ENCODE measurements around the gene TIAM2.

The TIAM2 gene

DNA sequence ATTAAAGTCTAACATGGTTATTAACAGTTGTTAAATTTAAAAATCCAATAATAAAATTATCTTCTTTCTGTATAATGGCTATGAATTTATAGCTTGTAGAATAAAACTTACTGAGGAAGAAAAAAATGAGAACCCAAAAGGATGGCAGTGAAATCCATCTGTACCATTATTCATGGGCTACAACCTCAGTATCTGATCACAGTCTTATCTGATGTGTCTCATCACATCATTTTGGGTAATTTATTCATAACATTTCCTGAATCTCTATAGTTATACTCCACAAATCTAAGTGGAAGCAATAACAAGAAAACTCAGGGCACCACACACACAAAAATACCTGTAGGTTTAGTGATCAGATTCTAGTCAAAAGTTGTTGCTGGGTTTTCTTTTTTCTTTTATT is 276.0 kb downstream of the TIAM2 start:
- H3K4me3 ChIP-seq (ENCODE audit: low read length), result no peak overlapping the region
- no peak for TF ChIP-seq ZNF274 (IDR thresholded peaks at IDR 0.05; ENCODE audit: low read depth, low read length)

DNA sequence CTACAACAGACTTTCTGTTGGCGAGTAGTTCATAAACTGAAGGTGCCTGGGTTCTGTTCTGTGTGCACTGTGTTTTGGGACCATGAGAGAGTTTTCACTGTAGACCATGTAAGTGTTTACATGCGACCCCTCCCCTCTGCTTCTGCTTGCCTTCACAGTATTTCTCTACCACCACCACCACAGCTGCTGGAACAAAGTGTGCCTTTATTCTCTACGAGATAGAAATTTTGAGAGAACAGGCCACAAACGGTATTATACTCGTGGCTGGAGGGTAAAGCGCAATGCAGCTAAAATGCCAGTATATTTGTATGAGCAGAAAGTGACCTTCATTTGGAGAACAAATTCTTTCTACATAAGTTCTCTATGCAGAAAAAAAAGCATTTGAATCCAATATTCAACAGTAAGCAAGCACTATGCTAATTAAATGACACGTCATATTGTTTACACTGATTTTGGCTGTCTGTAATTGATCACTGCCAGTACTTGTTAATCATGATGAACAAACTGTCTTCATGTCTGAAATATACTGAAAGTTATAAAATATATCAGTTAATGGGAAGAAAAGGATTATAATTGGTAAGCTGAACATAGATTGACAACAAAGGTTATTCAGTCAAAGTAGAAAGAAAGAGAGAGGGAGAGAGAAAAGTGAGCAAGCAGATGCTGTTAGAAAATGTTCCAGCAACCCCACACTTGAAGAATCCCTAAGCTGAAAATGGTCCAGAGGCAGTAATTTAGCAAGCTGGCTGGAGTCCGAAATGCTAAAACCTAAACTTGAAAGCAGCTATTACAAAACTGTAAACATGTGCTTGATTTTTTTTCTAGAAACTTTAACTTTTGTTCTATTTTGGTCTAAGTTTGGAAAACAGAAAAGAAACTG is 277.5 kb downstream of the TIAM2 start:
- no peak for TF ChIP-seq ZNF274 (IDR thresholded peaks at IDR 0.05; ENCODE audit: low read depth, low read length)
- H3K4me3 ChIP-seq (ENCODE audit: low read length), result no peak overlapping the region

DNA sequence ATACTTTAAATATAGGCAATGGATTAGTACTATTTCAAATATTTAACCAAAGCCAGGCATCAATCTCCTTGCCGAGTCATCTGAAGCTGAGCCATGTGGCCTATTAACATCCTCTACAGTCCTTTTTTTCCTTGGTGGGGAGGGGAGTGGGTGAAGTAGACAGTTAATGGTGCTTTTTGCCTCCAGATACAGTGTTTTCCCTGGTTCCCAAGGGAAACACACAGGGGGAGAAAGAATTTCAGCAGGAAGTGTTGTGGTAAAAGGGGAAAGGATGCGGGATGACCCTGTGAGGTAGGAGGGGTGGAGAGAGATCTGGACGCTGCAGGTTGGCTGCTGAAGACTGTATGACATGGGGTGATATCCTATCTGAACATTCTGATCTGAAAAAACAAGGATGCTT is 278.3 kb downstream of the TIAM2 start:
- TF ChIP-seq ZNF274 (IDR thresholded peaks at IDR 0.05; ENCODE audit: low read depth, low read length), result no peak

DNA sequence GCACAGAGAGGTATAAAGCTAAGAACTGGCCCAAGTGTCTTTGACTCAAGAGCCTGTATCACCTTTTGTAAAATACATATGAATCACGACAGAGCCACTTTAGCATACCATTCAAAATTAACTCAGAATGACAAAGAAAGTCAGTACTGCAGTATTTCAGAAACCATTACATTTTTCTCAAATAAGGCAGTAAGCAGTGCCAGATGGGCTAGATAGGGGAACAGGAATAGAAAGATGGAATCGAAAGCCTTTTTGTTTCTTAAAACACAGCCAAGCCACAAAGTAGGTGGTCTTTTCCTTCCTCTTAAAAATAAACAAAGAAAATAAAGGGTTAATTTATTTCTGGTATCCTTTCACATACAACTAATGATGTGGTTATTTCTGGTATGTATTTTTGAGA is 279.0 kb downstream of the TIAM2 start:
- no peak overlapping the region for H3K4me3 ChIP-seq (ENCODE audit: low read length)
- no peak for TF ChIP-seq ZNF274 (IDR thresholded peaks at IDR 0.05; ENCODE audit: low read depth, low read length)

More for the DNA sequence above, 278.3 kb downstream of the TIAM2 start:
- H3K4me3 ChIP-seq (ENCODE audit: low read length), result no peak overlapping the region

DNA sequence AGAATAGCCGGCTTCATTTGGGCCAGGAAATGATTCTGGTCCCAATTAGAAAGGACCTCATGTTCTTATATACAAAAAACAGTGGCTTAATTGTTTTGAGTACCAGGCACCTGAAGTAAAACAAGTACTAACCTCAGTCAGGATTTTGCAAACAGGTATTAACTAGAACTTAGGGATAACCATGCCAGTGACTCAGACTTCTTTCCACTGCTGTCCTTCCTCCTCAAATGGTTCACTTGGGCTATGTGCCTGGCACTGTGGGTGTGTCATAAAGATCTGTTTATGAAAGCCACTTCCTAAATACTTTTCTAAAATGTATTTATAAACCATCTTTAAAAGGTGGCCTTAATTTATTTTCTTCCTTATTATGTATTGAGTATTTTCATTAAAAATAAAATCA is 279.4 kb downstream of the TIAM2 start:
- H3K4me3 ChIP-seq (ENCODE audit: low read length), result no peak overlapping the region
- TF ChIP-seq ZNF274 (IDR thresholded peaks at IDR 0.05; ENCODE audit: low read depth, low read length), result no peak

DNA sequence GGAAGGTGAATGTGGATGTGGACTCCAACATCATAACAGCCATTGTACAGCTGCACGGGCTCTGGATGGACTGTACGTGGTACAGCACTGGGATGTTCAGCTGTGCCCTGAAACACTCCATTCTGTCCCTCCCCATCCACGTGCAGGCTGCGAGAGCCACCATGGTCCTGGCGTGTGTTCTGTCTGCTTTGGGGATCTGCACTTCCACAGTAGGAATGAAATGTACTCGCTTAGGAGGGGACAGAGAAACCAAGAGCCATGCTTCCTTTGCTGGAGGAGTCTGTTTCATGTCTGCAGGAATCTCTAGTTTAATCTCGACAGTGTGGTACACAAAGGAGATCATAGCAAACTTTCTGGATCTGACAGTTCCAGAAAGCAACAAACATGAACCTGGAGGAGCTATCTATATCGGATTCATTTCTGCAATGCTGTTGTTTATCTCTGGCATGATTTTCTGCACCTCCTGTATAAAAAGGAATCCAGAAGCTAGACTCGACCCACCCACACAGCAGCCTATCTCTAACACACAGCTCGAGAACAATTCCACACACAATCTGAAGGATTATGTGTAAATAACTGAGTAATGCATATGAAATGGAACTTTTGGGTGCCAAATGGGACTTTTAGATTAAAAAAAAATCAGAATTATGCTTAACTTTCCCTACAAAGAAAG is 280.8 kb downstream of the TIAM2 start:
- no peak for TF ChIP-seq ZNF274 (IDR thresholded peaks at IDR 0.05; ENCODE audit: low read depth, low read length)

DNA sequence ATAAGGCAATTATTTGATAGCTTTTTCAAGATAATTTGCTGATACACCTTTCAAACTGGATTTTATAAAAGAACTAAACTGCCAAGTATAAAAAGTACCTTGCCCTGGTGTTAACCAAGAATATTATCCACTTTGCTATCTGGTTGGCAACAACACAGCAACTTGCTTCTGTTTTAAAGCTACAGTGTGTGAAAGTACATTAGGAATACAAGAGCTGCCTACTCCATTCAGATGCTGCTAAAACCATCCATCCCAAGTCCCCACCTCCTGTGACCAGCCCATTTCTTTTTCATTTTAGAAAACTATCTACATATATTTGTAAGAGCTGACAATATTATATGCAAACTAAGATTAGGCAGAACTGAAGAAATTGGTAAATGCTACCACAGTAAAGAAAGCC is 281.5 kb downstream of the TIAM2 start:
- no peak overlapping the region for H3K4me3 ChIP-seq (ENCODE audit: low read length)
- no peak for TF ChIP-seq ZNF274 (IDR thresholded peaks at IDR 0.05; ENCODE audit: low read depth, low read length)

More for the DNA sequence above, 280.8 kb downstream of the TIAM2 start:
- H3K4me3 ChIP-seq (ENCODE audit: low read length), result no peak overlapping the region

DNA sequence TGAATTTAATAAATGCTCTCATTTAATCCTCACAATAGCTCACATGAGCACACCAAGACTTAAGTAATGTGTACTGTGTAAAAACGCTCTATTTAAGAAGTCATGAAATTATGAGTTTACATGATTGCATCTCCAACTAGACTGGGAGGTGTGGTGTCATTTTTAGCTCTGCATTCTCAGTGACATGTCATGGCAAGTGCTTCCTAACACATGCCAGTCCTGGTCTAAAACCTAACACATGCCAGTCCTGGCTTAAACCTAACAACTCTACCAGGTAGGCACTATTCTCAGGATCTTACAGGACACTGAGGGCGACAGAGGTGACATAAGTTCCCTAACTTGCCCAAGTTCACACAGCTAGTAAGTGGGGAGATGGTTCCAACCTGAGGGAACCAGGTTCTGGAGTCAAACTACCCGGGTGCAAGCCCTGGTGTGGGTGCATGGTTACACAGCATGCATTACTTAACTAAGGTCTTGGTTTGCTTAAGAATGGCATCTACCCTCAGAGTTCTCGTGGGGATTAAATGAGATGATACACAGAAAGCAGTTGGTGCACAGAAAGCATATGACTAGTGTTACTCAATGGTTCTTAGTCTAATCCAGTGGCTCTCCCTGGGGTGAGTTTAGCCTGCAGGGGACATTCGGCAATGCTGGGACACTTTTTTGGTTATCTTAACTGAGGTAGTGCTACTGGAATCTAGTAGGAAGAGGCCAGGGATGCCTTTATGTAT is 283.4 kb downstream of the TIAM2 start:
- no peak for TF ChIP-seq ZNF274 (IDR thresholded peaks at IDR 0.05; ENCODE audit: low read depth, low read length)
- no peak overlapping the region for H3K4me3 ChIP-seq (ENCODE audit: low read length)

DNA sequence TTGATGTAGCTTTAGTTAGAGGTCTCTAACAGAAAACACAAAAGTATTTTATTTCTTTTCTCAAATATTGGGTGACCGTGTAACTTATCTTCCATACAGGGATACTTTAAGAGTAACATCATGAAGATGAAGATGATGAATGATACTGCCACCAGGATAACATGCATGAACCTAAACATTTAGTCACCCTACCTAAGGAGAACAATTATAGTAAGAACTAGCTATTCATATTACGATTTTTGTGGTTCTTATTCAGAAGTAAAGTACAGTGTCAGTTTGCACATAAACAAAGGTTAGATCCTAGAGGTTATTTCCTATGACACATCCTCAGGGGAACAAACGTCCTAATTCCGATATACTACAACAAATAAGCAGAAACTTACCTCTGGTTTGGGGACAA is 289.7 kb downstream of the TIAM2 start:
- no peak for TF ChIP-seq ZNF274 (IDR thresholded peaks at IDR 0.05; ENCODE audit: low read depth, low read length)

DNA sequence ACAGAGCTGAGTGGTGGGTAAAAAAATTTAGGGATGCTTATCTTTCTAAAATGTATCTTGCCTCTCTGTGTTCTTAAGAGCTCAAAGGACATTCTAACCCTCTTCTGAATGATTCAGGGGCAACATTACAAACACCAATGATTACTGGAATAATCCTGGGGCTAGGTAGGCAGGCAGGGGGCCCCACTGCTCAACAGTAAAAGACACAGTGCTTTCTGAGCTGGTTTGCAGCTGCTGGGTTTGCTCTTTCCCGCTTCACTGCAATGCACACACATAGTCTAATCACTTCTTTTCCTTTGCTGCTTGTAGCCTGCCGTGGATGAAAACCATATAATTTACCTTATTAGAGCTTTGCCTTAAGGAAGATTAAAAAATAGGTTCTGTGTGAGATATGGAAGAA is 292.6 kb downstream of the TIAM2 start:
- no peak overlapping the region for H3K4me3 ChIP-seq (ENCODE audit: low read length)
- no peak for TF ChIP-seq ZNF274 (IDR thresholded peaks at IDR 0.05; ENCODE audit: low read depth, low read length)

More for the DNA sequence above, 289.7 kb downstream of the TIAM2 start:
- no peak overlapping the region for H3K4me3 ChIP-seq (ENCODE audit: low read length)

DNA sequence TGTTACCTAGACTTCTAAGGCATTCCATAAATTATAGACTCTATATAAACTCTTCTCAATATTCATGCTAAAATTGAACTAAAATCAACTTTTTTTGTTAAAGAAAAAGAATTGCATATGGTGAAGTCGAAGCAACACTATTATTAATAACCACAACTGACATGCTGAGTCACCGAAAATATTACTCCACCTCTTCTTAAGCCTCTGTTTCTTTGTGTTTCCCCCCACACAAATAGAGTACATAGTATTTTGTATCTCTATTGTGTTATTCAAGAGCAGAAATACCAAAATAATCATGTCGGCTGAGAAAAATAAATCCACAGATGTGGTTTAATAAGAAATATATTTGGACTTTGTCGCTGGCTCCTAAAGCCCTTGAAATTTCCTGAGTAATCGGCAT is 295.4 kb downstream of the TIAM2 start:
- no peak for TF ChIP-seq ZNF274 (IDR thresholded peaks at IDR 0.05; ENCODE audit: low read depth, low read length)
- no peak overlapping the region for H3K4me3 ChIP-seq (ENCODE audit: low read length)

DNA sequence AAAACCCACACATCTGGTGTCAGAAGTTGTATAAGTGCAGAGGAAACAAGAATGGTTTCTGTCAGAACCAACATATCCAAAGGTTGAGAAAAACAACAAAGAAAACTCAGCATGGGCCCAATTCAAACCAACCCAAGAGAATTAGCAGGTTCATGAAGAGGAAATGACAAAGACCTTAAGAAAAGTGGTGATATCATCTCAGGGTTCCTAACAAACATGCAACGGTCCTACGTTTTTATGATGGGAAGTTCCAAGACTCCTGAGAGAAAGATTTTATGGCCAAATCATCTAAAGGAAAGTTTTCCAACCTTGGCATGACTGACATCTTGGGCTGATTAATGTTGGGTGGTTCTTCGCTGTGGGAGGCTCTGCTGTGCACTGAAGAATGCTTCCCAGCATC is 296.2 kb downstream of the TIAM2 start:
- no peak for TF ChIP-seq ZNF274 (IDR thresholded peaks at IDR 0.05; ENCODE audit: low read depth, low read length)
- H3K4me3 ChIP-seq (ENCODE audit: low read length), result no peak overlapping the region

DNA sequence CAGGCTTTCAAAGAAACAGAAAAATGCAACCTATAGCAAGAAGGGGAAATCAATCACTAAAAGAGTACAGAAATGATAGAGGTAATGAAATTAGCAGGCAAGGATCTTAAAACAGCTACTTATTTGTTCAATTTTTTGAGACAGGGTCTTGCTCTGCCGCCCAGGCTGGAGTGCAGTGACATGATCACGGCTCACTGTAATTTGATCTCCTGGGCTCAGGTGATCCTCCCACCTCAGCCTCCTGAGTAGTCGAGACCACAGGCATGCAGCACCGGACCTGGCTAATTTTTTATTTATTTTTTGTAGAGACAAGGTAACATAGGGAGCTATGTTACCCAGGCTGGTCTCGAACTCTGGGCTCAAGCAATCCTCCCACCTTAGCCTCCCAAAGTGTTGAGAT is 297.6 kb downstream of the TIAM2 start:
- TF ChIP-seq ZNF274 (IDR thresholded peaks at IDR 0.05; ENCODE audit: low read depth, low read length), result no peak
- no peak overlapping the region for H3K4me3 ChIP-seq (ENCODE audit: low read length)

DNA sequence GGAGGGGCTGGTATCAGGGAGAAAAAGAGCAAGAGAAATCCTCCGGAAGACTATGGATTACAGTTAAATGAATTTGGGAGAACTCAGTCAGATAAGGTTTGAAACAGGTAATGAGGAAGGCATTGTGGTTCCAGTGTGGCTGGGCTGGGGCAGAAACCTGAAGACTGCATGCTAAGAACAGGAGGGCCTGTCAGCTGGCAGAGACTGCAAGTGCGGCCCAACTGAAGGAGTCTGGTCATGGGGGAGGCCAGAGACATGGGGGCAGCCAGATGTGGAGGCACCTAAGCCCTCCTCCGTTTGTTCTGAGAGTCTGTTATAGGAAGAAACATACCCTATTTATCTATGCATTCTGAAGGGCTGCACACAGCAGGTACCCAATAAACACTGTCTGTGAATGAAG is 302.6 kb downstream of the TIAM2 start:
- no peak for TF ChIP-seq ZNF274 (IDR thresholded peaks at IDR 0.05; ENCODE audit: low read depth, low read length)
- no peak overlapping the region for H3K4me3 ChIP-seq (ENCODE audit: low read length)

DNA sequence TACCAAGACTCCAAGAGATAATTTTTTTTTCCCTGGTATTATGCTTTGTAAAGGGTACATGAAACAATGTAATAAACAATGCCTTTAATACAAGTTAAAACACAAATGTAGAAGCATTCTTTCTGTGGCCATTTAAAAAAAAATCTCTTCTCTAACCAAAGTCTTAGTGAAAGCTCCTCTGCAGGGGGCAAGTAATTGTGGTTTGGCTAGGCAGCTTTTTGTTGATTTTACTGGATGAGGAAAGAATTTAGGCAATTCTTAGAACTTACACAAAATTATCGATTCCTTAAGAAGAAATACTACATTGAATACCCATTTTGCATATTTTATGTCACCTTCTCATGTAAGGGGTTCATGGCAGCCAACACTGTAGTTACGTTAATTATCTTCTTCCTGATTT is 306.8 kb downstream of the TIAM2 start:
- TF ChIP-seq ZNF274 (IDR thresholded peaks at IDR 0.05; ENCODE audit: low read depth, low read length), result no peak
- H3K4me3 ChIP-seq (ENCODE audit: low read length), result no peak overlapping the region
